Osteoblast (primary cell): ENCODE results near the gene MAD1L1. TPM values are rescaled to one million over a fixed set of nuclear protein-coding genes. Genes with fewer than 3 reads are reported as not detected.
A peak's percentile ranks its signal among the peaks of the same experiment; 100 is the strongest.

Experiments
- DNase-seq: peaks from one replicate; pipeline ENCODE4 v3.0.0; 2011; ENCODE audit warnings: low spot score, mixed read lengths; ENCODE audit not compliant: insufficient read length; ENCODE audit errors: missing footprints
- H2AFZ ChIP-seq: 2 replicates; pipeline ENCODE4 v1.6.0; 2011; ENCODE audit warnings: mild to moderate bottlenecking, low read length
- H3K27ac ChIP-seq: 2 replicates; pipeline ENCODE4 v1.5.1; 2011; ENCODE audit warnings: mild to moderate bottlenecking, low read depth, low read length, moderate library complexity
- H3K27me3 ChIP-seq: 2 replicates; pipeline ENCODE4 v1.6.0; 2012; ENCODE audit warnings: mild to moderate bottlenecking, control low read depth, inconsistent platforms, low read length, moderate library complexity; ENCODE audit not compliant: insufficient read depth
- H3K36me3 ChIP-seq: 2 replicates; pipeline ENCODE4 v1.5.1; 2011; ENCODE audit warnings: mild to moderate bottlenecking, low read length, control low read depth, moderate library complexity; ENCODE audit not compliant: insufficient read depth
- H3K4me1 ChIP-seq: 2 replicates; pipeline ENCODE4 v1.5.1; 2011; ENCODE audit warnings: mild to moderate bottlenecking, low read length, control low read depth, moderate library complexity; ENCODE audit not compliant: insufficient read depth
- H3K4me2 ChIP-seq: 2 replicates; pipeline ENCODE4 v1.6.0; 2011; ENCODE audit warnings: mild to moderate bottlenecking, low read length; ENCODE audit not compliant: insufficient read depth
- H3K4me3 ChIP-seq: fragments of 200-600 bp; sonication (generic); 3 replicates; pipeline ENCODE4 v1.5.1; 2012; ENCODE audit warnings: mild to moderate bottlenecking, low read length, inconsistent platforms; ENCODE audit not compliant: insufficient read depth
- H3K79me2 ChIP-seq: 2 replicates; pipeline ENCODE4 v1.6.0; 2012; ENCODE audit warnings: mild to moderate bottlenecking, low read length, control low read depth, inconsistent platforms; ENCODE audit not compliant: insufficient read depth
- H3K9me3 ChIP-seq: 2 replicates; pipeline ENCODE4 v1.5.1; 2011; ENCODE audit warnings: low read depth, low read length, control low read depth
- H4K20me1 ChIP-seq: 2 replicates; pipeline ENCODE4 v1.6.0; 2012; ENCODE audit warnings: mild to moderate bottlenecking, low read length, control low read depth; ENCODE audit not compliant: insufficient read depth
- total RNA-seq: library from RNA; depleted of rRNA; stranded (reverse); fragments of >200 nt; gene quantifications from 2 replicates; pipeline ENCODE4 v1.2.3, GENCODE V29; 2012
- TF ChIP-seq, protein P1 (sequence below): IDR thresholded peaks from 2 replicates; pipeline ENCODE4 v1.5.1; 2011; ENCODE audit warnings: mild to moderate bottlenecking, low read depth, low read length, moderate library complexity; ENCODE audit errors: extremely low read depth

The MAD1L1 gene
- total RNA-seq, 1 donor, result 66.2 TPM

- no peaks in the 10 kb centered on the region for H3K4me1 ChIP-seq
- H3K27ac ChIP-seq, result no peak overlapping the region
- no peak overlapping the region for H2AFZ ChIP-seq
- H4K20me1 ChIP-seq, result no peaks in the 10 kb centered on the region
- H3K4me2 ChIP-seq, result no peak overlapping the region
- TF ChIP-seq, protein P1, sequence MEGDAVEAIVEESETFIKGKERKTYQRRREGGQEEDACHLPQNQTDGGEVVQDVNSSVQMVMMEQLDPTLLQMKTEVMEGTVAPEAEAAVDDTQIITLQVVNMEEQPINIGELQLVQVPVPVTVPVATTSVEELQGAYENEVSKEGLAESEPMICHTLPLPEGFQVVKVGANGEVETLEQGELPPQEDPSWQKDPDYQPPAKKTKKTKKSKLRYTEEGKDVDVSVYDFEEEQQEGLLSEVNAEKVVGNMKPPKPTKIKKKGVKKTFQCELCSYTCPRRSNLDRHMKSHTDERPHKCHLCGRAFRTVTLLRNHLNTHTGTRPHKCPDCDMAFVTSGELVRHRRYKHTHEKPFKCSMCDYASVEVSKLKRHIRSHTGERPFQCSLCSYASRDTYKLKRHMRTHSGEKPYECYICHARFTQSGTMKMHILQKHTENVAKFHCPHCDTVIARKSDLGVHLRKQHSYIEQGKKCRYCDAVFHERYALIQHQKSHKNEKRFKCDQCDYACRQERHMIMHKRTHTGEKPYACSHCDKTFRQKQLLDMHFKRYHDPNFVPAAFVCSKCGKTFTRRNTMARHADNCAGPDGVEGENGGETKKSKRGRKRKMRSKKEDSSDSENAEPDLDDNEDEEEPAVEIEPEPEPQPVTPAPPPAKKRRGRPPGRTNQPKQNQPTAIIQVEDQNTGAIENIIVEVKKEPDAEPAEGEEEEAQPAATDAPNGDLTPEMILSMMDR, result no peak
- no peaks in the 10 kb centered on the region for H3K27me3 ChIP-seq
- H3K4me3 ChIP-seq, result no peak overlapping the region
- DNase-seq, result peak; percentile 71
- H3K79me2 ChIP-seq, result no peaks in the 10 kb centered on the region
- H3K36me3 ChIP-seq, result no peaks in the 10 kb centered on the region
- H3K9me3 ChIP-seq, result no peaks in the 10 kb centered on the region
Measured at GRCh38 chr7:1845536-1846311, 387.0 kb downstream of the MAD1L1 start.

GRCh38 chr7:1844951-1845390 lies 387.8 kb downstream of the MAD1L1 start:
- H3K4me2 ChIP-seq, result no peak overlapping the region
- H3K4me1 ChIP-seq, result no peaks in the 10 kb centered on the region

GRCh38 chr7:1844336-1844950 lies 388.3 kb downstream of the MAD1L1 start:
- no peak overlapping the region for H2AFZ ChIP-seq
- H3K4me3 ChIP-seq, result no peak overlapping the region
- H3K79me2 ChIP-seq, result no peaks in the 10 kb centered on the region
- TF ChIP-seq, protein P1, result no peak
- no peak overlapping the region for H3K27ac ChIP-seq
- H3K4me1 ChIP-seq, result no peaks in the 10 kb centered on the region
- DNase-seq, result peak; percentile 66
- no peaks in the 10 kb centered on the region for H4K20me1 ChIP-seq
- no peaks in the 10 kb centered on the region for H3K9me3 ChIP-seq
- H3K4me2 ChIP-seq, result no peak overlapping the region
- no peaks in the 10 kb centered on the region for H3K27me3 ChIP-seq
- H3K36me3 ChIP-seq, result no peaks in the 10 kb centered on the region

More at GRCh38 chr7:1844951-1845390, 387.8 kb downstream of the MAD1L1 start:
- H3K9me3 ChIP-seq, result no peaks in the 10 kb centered on the region
- H3K36me3 ChIP-seq, result no peaks in the 10 kb centered on the region
- no peak overlapping the region for H3K4me3 ChIP-seq
- H2AFZ ChIP-seq, result no peak overlapping the region
- DNase-seq, result peak; percentile 70
- no peaks in the 10 kb centered on the region for H3K79me2 ChIP-seq
- TF ChIP-seq, protein P1, result no peak
- no peak overlapping the region for H3K27ac ChIP-seq
- no peaks in the 10 kb centered on the region for H4K20me1 ChIP-seq
- H3K27me3 ChIP-seq, result no peaks in the 10 kb centered on the region

- H3K27ac ChIP-seq, result no peak overlapping the region
- DNase-seq, result peak; percentile 75
- H3K4me1 ChIP-seq, result no peaks in the 10 kb centered on the region
- H3K9me3 ChIP-seq, result no peaks in the 10 kb centered on the region
- H4K20me1 ChIP-seq, result no peaks in the 10 kb centered on the region
- no peaks in the 10 kb centered on the region for H3K79me2 ChIP-seq
- H2AFZ ChIP-seq, result no peak overlapping the region
- H3K4me2 ChIP-seq, result no peak overlapping the region
- no peaks in the 10 kb centered on the region for H3K27me3 ChIP-seq
- H3K4me3 ChIP-seq, result no peak overlapping the region
- no peaks in the 10 kb centered on the region for H3K36me3 ChIP-seq
- TF ChIP-seq, protein P1, result no peak
Measured at GRCh38 chr7:1843921-1844335, 388.8 kb downstream of the MAD1L1 start.
